Loucy (cell line): ENCODE measurements around the gene TMEM181.

Experiments
- H2AFZ ChIP-seq: fragments of 200-600 bp; sonication (generic); 2 replicates; pipeline ENCODE4 v1.6.0; 2016; ENCODE audit warnings: antibody characterized with exemption, mild to moderate bottlenecking, low read length, moderate library complexity
- H3F3A ChIP-seq: fragments of 200-600 bp; 2 replicates; pipeline ENCODE4 v1.6.0; 2016; ENCODE audit warnings: antibody characterized with exemption, low read depth, mild to moderate bottlenecking
- H3K27me3 ChIP-seq: fragments of 200-600 bp; sonication (generic); 2 replicates; pipeline ENCODE4 v1.6.1; 2014; ENCODE audit warnings: low read length, mild to moderate bottlenecking; ENCODE audit not compliant: insufficient read depth, poor library complexity, severe bottlenecking
- H3K36me3 ChIP-seq: fragments of 200-600 bp; sonication (generic); 2 replicates; pipeline ENCODE4 v1.6.1; 2016; ENCODE audit warnings: low read length; ENCODE audit not compliant: insufficient read depth
- H3K4me1 ChIP-seq: fragments of 200-600 bp; sonication (generic); 2 replicates; pipeline ENCODE4 v1.5.1; 2014; ENCODE audit warnings: low read length, mild to moderate bottlenecking; ENCODE audit not compliant: insufficient read depth, poor library complexity, severe bottlenecking
- H3K4me2 ChIP-seq: fragments of 200-600 bp; sonication (generic); 2 replicates; pipeline ENCODE4 v1.6.0; 2014; ENCODE audit warnings: antibody characterized with exemption, low read length, low read depth, mild to moderate bottlenecking; ENCODE audit not compliant: poor library complexity, severe bottlenecking
- H3K4me3 ChIP-seq: fragments of 200-600 bp; sonication (generic); 2 replicates; pipeline ENCODE4 v1.5.1; 2014; ENCODE audit warnings: low read length, mild to moderate bottlenecking, mixed read lengths; ENCODE audit not compliant: poor library complexity, severe bottlenecking
- H3K79me2 ChIP-seq: fragments of 200-600 bp; sonication (generic); 2 replicates; pipeline ENCODE4 v1.6.1; 2014; ENCODE audit warnings: low read length; ENCODE audit not compliant: insufficient read depth
- H3K9ac ChIP-seq: fragments of 200-600 bp; sonication (generic); 2 replicates; pipeline ENCODE4 v1.6.0; 2014; ENCODE audit warnings: mild to moderate bottlenecking, low read depth, low read length, moderate library complexity; ENCODE audit not compliant: poor library complexity, severe bottlenecking
- H3K9me2 ChIP-seq: fragments of 200-600 bp; sonication (generic); replicated peaks from 2 replicates; pipeline ENCODE4 v1.6.1; 2016; ENCODE audit warnings: low read depth, low read length, mixed read lengths
- H3K9me3 ChIP-seq: fragments of 200-600 bp; sonication (generic); 2 replicates; pipeline ENCODE4 v1.6.1; 2014; ENCODE audit warnings: mild to moderate bottlenecking, antibody characterized with exemption, low read length, low read depth; ENCODE audit not compliant: insufficient read depth
- H4K20me1 ChIP-seq: fragments of 200-600 bp; sonication (generic); 2 replicates; pipeline ENCODE4 v1.6.0; 2014; ENCODE audit warnings: antibody characterized with exemption, low read length, mild to moderate bottlenecking; ENCODE audit not compliant: insufficient read depth, poor library complexity, severe bottlenecking
- EZH2phosphoT487 ChIP-seq: fragments of 200-600 bp; IDR thresholded peaks from 2 replicates; pipeline ENCODE4 v1.6.1; 2018; ENCODE audit warnings: antibody characterized with exemption, mild to moderate bottlenecking, moderate library complexity, borderline replicate concordance
- TF ChIP-seq, protein P1 (sequence below): fragments of 200-600 bp; sonication (generic); conservative IDR thresholded peaks from 2 replicates; pipeline ENCODE4 v1.5.1; 2014; ENCODE audit warnings: mild to moderate bottlenecking, antibody characterized with exemption, low read length

Gene TMEM181

DNA sequence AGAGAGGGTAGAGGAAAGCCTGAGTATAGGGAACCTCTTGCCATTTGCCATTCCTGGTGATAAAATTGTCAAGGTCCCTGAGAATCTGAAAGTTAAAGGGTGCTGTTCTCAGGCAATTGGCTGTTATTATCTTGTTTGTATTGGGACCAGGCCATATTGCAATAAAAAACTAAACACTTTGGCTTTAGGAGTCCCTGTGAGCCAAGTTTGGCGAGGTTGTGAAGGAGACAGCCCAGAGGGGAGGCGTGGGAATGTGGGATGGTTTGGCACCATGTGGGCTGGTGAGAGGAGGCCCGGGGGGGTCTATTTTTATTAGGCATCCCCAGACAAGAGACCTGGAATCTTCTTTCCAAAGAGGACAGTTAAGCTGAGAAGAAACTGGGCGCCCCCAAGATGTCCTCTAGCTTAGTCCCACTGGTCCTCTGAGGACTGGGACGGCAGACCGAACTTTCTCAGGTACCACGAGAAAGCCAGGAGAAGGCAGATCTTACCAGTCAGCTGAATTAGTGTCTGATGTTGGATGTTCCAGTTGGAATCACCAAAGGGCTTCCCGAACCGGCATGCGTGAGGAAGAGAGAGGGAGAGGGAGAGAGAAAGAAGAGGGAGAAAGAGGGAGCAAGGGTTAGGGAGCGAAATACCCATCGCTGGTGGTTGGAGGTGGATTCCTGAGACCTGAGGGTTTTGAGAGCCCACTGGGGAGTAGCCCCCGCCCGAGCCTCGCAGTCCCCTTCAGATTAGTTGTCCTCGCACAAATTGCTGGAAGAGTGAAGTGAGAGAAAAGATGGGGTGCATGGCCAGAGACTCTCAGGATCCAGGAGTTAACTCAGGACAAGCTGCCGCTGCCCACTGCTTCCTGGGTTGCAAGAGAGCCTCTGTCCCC lies 60.3 kb downstream of the TMEM181 start:
- TF ChIP-seq EZH2phosphoT487: no peak
- TF ChIP-seq, protein P1, sequence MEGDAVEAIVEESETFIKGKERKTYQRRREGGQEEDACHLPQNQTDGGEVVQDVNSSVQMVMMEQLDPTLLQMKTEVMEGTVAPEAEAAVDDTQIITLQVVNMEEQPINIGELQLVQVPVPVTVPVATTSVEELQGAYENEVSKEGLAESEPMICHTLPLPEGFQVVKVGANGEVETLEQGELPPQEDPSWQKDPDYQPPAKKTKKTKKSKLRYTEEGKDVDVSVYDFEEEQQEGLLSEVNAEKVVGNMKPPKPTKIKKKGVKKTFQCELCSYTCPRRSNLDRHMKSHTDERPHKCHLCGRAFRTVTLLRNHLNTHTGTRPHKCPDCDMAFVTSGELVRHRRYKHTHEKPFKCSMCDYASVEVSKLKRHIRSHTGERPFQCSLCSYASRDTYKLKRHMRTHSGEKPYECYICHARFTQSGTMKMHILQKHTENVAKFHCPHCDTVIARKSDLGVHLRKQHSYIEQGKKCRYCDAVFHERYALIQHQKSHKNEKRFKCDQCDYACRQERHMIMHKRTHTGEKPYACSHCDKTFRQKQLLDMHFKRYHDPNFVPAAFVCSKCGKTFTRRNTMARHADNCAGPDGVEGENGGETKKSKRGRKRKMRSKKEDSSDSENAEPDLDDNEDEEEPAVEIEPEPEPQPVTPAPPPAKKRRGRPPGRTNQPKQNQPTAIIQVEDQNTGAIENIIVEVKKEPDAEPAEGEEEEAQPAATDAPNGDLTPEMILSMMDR: no peak
- Histone ChIP-seq H2AFZ (no peak overlapping the region), H3K4me3 (no peak overlapping the region), H3F3A (no peaks in the 10 kb centered on the region), H3K4me1 (no peaks in the 10 kb centered on the region), H3K27me3 (no peaks in the 10 kb centered on the region), H3K9ac (no peak overlapping the region), H4K20me1 (no peaks in the 10 kb centered on the region), H3K36me3 (peaks cover 27% of the 10 kb centered on the region; the same call in 1 of the 2 replicates), H3K9me2 (no peaks in the 10 kb centered on the region), H3K4me2 (no peak overlapping the region), H3K79me2 (no peaks in the 10 kb centered on the region), H3K9me3 (no peaks in the 10 kb centered on the region)

DNA sequence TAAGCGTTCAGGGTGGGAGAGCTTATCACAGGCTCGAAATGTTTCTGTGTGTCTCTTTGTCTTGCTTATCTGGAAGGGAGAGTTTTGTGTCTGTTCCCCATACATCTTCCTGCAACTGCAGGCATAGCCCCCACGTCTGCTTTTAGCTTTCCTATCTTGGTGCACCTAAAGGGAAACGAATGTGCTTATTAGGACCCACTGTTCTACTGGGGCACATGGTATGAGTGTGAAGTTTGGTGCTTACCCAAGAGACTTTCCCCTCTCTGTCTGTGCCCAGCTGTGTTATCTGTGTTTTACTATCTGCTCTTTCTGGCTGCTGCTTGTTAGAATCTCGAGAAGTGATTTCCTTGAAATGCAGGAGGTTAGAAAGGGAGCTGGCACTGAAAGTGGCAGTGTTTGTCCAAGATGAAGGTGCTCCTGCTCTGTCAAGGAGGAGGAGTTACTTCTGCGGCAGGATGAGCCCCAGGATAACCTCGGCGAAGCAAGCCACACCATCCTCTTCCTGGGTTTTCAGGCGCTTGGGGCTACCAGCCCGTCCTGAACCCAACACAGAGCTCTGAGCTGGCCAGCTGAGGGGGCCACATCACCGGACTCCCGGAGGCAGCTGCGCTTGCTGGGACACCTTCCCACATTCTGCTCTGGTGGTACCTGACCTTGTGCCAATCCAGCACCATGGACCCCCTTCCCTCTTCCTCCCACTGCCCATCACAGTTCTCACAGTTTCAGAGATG lies 61.2 kb downstream of the TMEM181 start:
- H3K79me2 ChIP-seq: no peaks in the 10 kb centered on the region
- H3K27me3 ChIP-seq: no peaks in the 10 kb centered on the region
- H3K4me3 ChIP-seq: no peak overlapping the region
- no peaks in the 10 kb centered on the region for H3F3A ChIP-seq
- H3K9me3 ChIP-seq: no peaks in the 10 kb centered on the region
- H3K4me1 ChIP-seq: no peaks in the 10 kb centered on the region
- H3K4me2 ChIP-seq: no peak overlapping the region
- no peak overlapping the region for H2AFZ ChIP-seq
- H3K36me3 ChIP-seq: peaks cover 36% of the 10 kb centered on the region; the same call in 1 of the 2 replicates
- no peak overlapping the region for H3K9ac ChIP-seq
- H4K20me1 ChIP-seq: no peaks in the 10 kb centered on the region
- no peaks in the 10 kb centered on the region for H3K9me2 ChIP-seq
- TF ChIP-seq, protein P1: no peak
- TF ChIP-seq EZH2phosphoT487: no peak

DNA sequence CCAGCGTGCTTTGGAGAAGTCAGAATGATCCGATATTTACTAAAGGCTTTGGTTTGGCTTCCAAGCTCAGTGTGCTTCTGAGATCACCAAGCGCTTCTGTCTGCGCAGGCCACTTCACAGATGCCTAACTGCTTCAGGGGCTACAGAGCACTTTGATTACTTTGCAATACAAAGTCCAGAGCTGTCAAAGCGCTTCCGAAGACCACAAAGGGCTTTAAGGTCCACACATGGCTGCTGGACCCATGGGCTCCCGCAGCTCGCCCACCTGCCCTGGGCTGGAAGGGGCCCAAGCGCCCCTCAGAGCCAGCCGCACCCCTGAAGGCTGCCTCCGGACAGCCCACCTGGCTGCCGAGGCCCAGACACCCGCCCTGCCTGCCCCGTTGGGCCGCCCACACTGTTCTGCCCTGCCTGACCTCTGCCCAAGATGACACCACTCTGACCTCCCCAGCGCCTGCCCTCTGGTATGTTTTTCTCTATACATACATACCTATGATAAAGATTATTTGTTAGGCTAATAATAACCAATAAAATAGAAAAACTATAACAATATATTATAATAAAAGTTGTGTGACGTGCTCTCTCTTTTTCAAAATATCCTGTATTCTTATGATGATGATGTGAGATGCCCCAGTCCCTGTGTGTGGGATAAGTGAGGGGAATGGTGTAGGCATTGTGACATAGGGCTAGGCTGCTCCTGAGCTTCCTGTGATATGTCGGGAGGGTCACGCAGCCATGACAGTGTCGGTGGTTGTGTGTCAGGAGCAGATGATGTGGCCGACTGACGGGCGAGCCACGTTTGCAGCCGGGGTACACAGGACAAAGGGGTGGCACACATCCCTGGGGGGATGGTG lies 62.0 kb downstream of the TMEM181 start:
- Histone ChIP-seq H2AFZ (no peak overlapping the region), H3K4me2 (no peak overlapping the region), H3K79me2 (no peaks in the 10 kb centered on the region), H4K20me1 (no peaks in the 10 kb centered on the region), H3K27me3 (no peaks in the 10 kb centered on the region), H3K36me3 (peaks cover 44% of the 10 kb centered on the region; the same call in 1 of the 2 replicates), H3K9ac (no peak overlapping the region), H3K9me3 (no peaks in the 10 kb centered on the region), H3K4me1 (no peaks in the 10 kb centered on the region), H3K4me3 (no peak overlapping the region), H3K9me2 (no peaks in the 10 kb centered on the region), H3F3A (no peaks in the 10 kb centered on the region)
- TF ChIP-seq, protein P1: no peak
- TF ChIP-seq EZH2phosphoT487: no peak
